Fibroblast of lung (primary cell): ENCODE data around the gene SURF4.

Experiments
- CTCF ChIP-seq, 2 donors: IDR thresholded peaks in 1 of 2; conservative IDR thresholded peaks in 1 of 2; 1 replicate in 1 of 2; 2 replicates in 1 of 2; pipeline ENCODE4 v1.5.1; 2011 to 2012; ENCODE audit warnings: low read length in 2 of 2, control low read depth in 1 of 2, inconsistent platforms in 1 of 2, low read depth in 1 of 2, mild to moderate bottlenecking in 1 of 2
- EZH2 ChIP-seq: IDR thresholded peaks from 2 replicates; pipeline ENCODE4 v1.5.1; 2012; ENCODE audit warnings: low read length, control low read depth, mild to moderate bottlenecking; ENCODE audit errors: missing control alignments

GRCh38 chr9:133347985-133348717, 27.7 kb downstream of the SURF4 start, which contains the start of the genes MED22 and RPL7A:
- TF ChIP-seq CTCF (conservative IDR thresholded peaks at IDR 0.05 in 1 of 2, IDR thresholded peaks at IDR 0.05 in 1 of 2; ENCODE audit: low read depth in 1 of 2, low read length in 2 of 2) (no peak), EZH2 (no peak)
